Hepatocyte (in vitro differentiated cells): ENCODE results near the gene CDK13.
"Not testable (repeated sequence)": the region's sequence is repeated elsewhere in the genome, so short reads cannot be mapped to it uniquely, and the experiment has no call there.

ENCODE experiments used
- CTCF ChIP-seq: fragments of 200-600 bp; sonication (generic); IDR thresholded peaks from 2 replicates; pipeline ENCODE4 v1.5.1; 2016; ENCODE audit warnings: antibody characterized with exemption, mild to moderate bottlenecking; ENCODE audit not compliant: poor library complexity
- EZH2 ChIP-seq: fragments of 200-600 bp; sonication (generic); IDR thresholded peaks from 2 replicates; pipeline ENCODE4 v1.6.1; 2016; ENCODE audit warnings: antibody characterized with exemption, mild to moderate bottlenecking, borderline replicate concordance

- TF ChIP-seq CTCF, EZH2: not testable (repeated sequence)
Observed at GRCh38 chr7:40118201-40118600, 168.1 kb downstream of the CDK13 start.
